ENCODE results near the gene ROMO1. TPM values are rescaled to one million over a fixed set of nuclear protein-coding genes. Genes with fewer than 3 reads are reported as not detected.
A peak's percentile ranks its signal among the peaks of the same experiment; 100 is the strongest.
"Not testable (repeated sequence)": the region's sequence is repeated elsewhere in the genome, so short reads cannot be mapped to it uniquely, and the experiment has no call there.

Gene ROMO1
- total RNA-seq, 1 donor from 2014 or later = 80.3 TPM

- Mint-ChIP-seq H3K9me3 (no peaks in the 10 kb centered on the region), H3K4me1 (ENCODE audit: low read depth) (peaks cover 40% of the 10 kb centered on the region), H3K4me3 (peak within 1 kb of the TSS; percentile 98), H3K27ac (peak within 1 kb of the TSS; percentile 99), H3K27me3 (ENCODE audit: insufficient read depth) (no peaks in the 10 kb centered on the region), H3K36me3 (ENCODE audit: low read depth) (peaks cover 30% of the 10 kb centered on the region)
- intact Hi-C loops (cut with micrococcal nuclease) = loop anchor here (1.0 to 10.0 kb wide), 8 partner anchors 29 to 853 kb away; partner anchors contain the start of genes CPNE1, ERGIC3, NFS1 and RBM12
- DNase-seq (ENCODE audit: low spot score) = peak; percentile 100
Measured at GRCh38 chr20:35741892-35742740, 42.9 kb downstream of the ROMO1 start, which contains the start of gene RBM39. TSS of gene RBM39 (minus strand) at chr20:35742260. CDS start at chr20:35740874, 1,386 bp downstream.

GRCh38 chr20:35742741-35743523 lies 43.7 kb downstream of the ROMO1 start:
- Mint-ChIP-seq H3K4me3 (peak overlapping the region; percentile 98), H3K36me3 (ENCODE audit: low read depth) (peaks cover 30% of the 10 kb centered on the region), H3K9me3 (no peaks in the 10 kb centered on the region), H3K4me1 (ENCODE audit: low read depth) (peaks cover 40% of the 10 kb centered on the region), H3K27ac (peak overlapping the region; percentile 99), H3K27me3 (ENCODE audit: insufficient read depth) (no peaks in the 10 kb centered on the region)
- DNase-seq (ENCODE audit: low spot score) = no peak
- intact Hi-C loops (cut with micrococcal nuclease) = loop anchor here (1.0 to 10.0 kb wide), 8 partner anchors 28 to 852 kb away; partner anchors contain the start of genes CPNE1, ERGIC3, NFS1 and RBM12

GRCh38 chr20:35743693-35744491 lies 44.7 kb downstream of the ROMO1 start:
- Mint-ChIP-seq H3K27me3 (ENCODE audit: insufficient read depth) (no peaks in the 10 kb centered on the region), H3K36me3 (ENCODE audit: low read depth) (peaks cover 23% of the 10 kb centered on the region), H3K4me3 (peak overlapping the region; percentile 98), H3K27ac (peak overlapping the region; percentile 99), H3K4me1 (ENCODE audit: low read depth) (peaks cover 32% of the 10 kb centered on the region), H3K9me3 (no peaks in the 10 kb centered on the region)
- intact Hi-C loops (cut with micrococcal nuclease) = loop anchor here (1.0 to 10.0 kb wide), 4 partner anchors 24 to 851 kb away; partner anchors contain the start of genes NFS1 and ROMO1
- no peak for DNase-seq (ENCODE audit: low spot score)

GRCh38 chr20:35744492-35744841 lies 45.3 kb downstream of the ROMO1 start:
- H3K27me3 Mint-ChIP-seq (ENCODE audit: insufficient read depth); DNase-seq (ENCODE audit: low spot score); H3K9me3 Mint-ChIP-seq: not testable (repeated sequence)
- Mint-ChIP-seq H3K36me3 (ENCODE audit: low read depth) (peaks cover 20% of the 10 kb centered on the region), H3K27ac (peak overlapping the region; percentile 99), H3K4me3 (peak overlapping the region; percentile 98), H3K4me1 (ENCODE audit: low read depth) (peaks cover 28% of the 10 kb centered on the region)
- intact Hi-C loops (cut with micrococcal nuclease) = loop anchor here (1.0 to 10.0 kb wide), 3 partner anchors 24 to 850 kb away; no protein-coding TSS in a partner anchor

Other genes with a start within 250 kb of the ROMO1 start
- 44.4 and 45.6 TPM in 2 replicates for gene CEP250, start 243.8 kb upstream of the ROMO1 start, total RNA-seq
- not detected in 2 replicates for gene C20orf173, start 169.8 kb upstream of the ROMO1 start, total RNA-seq
- gene ERGIC3, start 157.3 kb upstream of the ROMO1 start, total RNA-seq = 132 and 137 TPM in 2 replicates
- 3.6 and 5.1 TPM in 2 replicates for gene SPAG4, start 83.6 kb upstream of the ROMO1 start, total RNA-seq
- gene CPNE1, start 34.5 kb upstream of the ROMO1 start, total RNA-seq = 304 and 308 TPM in 2 replicates
- gene RBM12, start 34.5 kb upstream of the ROMO1 start, total RNA-seq = 151 and 168 TPM in 2 replicates
- gene NFS1, start 53 bp upstream of the ROMO1 start, total RNA-seq = 35.7 and 36.2 TPM in 2 replicates
- 349 and 357 TPM in 2 replicates for gene RBM39, start 42.9 kb downstream of the ROMO1 start, total RNA-seq
- 50.5 and 61.9 TPM in 2 replicates for gene PHF20, start 72.6 kb downstream of the ROMO1 start, total RNA-seq

Measured in activated T-helper 1 cell treated with anti-CD3 and anti-CD28 coated beads, Interleukin-12 subunit alpha, Interleukin-12 subunit beta, Interleukin-2, Interleukin-4 antibody, amounts not matched to agents 30 ng/mL and 10 ng/mL and 1 ng/mL, durations not matched to agents 14 hours and 24 hours and 36 hours (primary cell).